Thoracic aorta (tissue), 2 donors: ENCODE results near the gene STARD9. TPM values are rescaled to one million over a fixed set of nuclear protein-coding genes. Genes with fewer than 3 reads are reported as not detected.

Experiments used
- ATAC-seq: fragments of 150-250 bp; one replicate; pipeline ENCODE4 v1.8.0; 2017; ENCODE audit warnings: low read depth; ENCODE audit not compliant: insufficient number of reproducible peaks, low FRiP score
- DNase-seq: peaks from one replicate; pipeline ENCODE4 v3.0.0-alpha.2; 2020; ENCODE audit warnings: low spot score
- H3K27ac ChIP-seq, 2 donors: fragments of 200-600 bp; sonication (generic); 1 replicate in 1 of 2; 2 replicates in 1 of 2; pipeline ENCODE4 v1.5.1; 2016; ENCODE audit warnings: mild to moderate bottlenecking in 2 of 2, moderate library complexity in 2 of 2
- H3K27me3 ChIP-seq: fragments of 200-600 bp; sonication (generic); replicated peaks from 2 replicates; pipeline ENCODE4 v1.6.0; 2016; ENCODE audit warnings: mild to moderate bottlenecking; ENCODE audit not compliant: insufficient read depth
- H3K36me3 ChIP-seq: fragments of 200-600 bp; sonication (generic); one replicate; pipeline ENCODE4 v1.5.1; 2016
- H3K4me1 ChIP-seq, 2 donors: fragments of 200-600 bp; sonication (generic); 1 replicate in 1 of 2; 2 replicates in 1 of 2; pipeline versions ENCODE4 v1.5.1 to v1.6.0; 2016; ENCODE audit warnings: low read depth in 2 of 2, mild to moderate bottlenecking in 1 of 2; ENCODE audit not compliant: control insufficient read depth in 1 of 2
- H3K4me3 ChIP-seq: fragments of 200-600 bp; sonication (generic); 2 replicates; pipeline ENCODE4 v1.5.1; 2016; ENCODE audit warnings: mild to moderate bottlenecking
- H3K9me3 ChIP-seq: fragments of 200-600 bp; sonication (generic); 2 replicates; pipeline ENCODE4 v1.5.1; 2016
- total RNA-seq, 2 donors: library from RNA; depleted of rRNA; stranded (reverse); fragments of >200 nt; gene quantifications; one replicate each; pipeline versions ENCODE4 v1.1.0 to v1.2.3, GENCODE V29; 2016
- TF ChIP-seq, protein P1 (sequence below): fragments of 200-600 bp; sonication (generic); IDR thresholded peaks from one replicate; pipeline ENCODE4 v1.5.1; 2019; ENCODE audit warnings: antibody characterized with exemption

STARD9 gene
- total RNA-seq, 2 donors from 2014 or later, result 59.8 to 67.8 TPM

- H3K9me3 ChIP-seq, result no peaks in the 10 kb centered on the region
- H3K4me1 ChIP-seq, result peaks cover 3 to 16% of the 10 kb centered on the region in 2 donors
- no peak overlapping the region for H3K4me3 ChIP-seq
- no peak overlapping the region for H3K27ac ChIP-seq
- peaks cover 31% of the 10 kb centered on the region for H3K36me3 ChIP-seq
- no peaks in the 10 kb centered on the region for H3K27me3 ChIP-seq
- ATAC-seq (no peak), DNase-seq (no peak)
- TF ChIP-seq, protein P1, sequence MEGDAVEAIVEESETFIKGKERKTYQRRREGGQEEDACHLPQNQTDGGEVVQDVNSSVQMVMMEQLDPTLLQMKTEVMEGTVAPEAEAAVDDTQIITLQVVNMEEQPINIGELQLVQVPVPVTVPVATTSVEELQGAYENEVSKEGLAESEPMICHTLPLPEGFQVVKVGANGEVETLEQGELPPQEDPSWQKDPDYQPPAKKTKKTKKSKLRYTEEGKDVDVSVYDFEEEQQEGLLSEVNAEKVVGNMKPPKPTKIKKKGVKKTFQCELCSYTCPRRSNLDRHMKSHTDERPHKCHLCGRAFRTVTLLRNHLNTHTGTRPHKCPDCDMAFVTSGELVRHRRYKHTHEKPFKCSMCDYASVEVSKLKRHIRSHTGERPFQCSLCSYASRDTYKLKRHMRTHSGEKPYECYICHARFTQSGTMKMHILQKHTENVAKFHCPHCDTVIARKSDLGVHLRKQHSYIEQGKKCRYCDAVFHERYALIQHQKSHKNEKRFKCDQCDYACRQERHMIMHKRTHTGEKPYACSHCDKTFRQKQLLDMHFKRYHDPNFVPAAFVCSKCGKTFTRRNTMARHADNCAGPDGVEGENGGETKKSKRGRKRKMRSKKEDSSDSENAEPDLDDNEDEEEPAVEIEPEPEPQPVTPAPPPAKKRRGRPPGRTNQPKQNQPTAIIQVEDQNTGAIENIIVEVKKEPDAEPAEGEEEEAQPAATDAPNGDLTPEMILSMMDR, result no peak
These were observed 119.0 kb downstream of the STARD9 start for GRCh38 chr15:42694398-42694797.

- TF ChIP-seq, protein P1, result peak; percentile 21
- no peak overlapping the region for H3K4me3 ChIP-seq
These were observed 120.2 kb downstream of the STARD9 start for GRCh38 chr15:42695527-42696071.

DNA sequence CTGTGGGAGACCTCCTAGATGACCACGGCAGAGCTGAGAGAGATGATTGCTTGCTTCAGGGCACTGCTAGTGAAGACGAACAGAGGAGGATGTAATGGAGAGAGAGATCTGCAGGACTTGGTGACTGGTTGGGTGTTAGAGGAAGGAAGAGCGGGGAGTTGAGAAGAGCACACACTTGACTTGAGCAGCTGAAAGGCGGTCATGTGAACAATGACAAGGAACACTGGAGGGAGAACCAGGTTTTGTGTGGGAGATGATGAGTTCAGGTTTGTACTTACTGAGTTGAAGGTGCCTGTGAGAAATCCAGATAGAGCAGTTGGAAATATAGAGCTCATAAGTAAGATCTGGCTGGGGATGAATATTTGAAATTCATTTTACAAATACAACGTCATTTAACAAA is 121.2 kb downstream of the STARD9 start:
- TF ChIP-seq, protein P1, result no peak

More at GRCh38 chr15:42695527-42696071, 120.2 kb downstream of the STARD9 start:
- peaks cover 24% of the 10 kb centered on the region for H3K36me3 ChIP-seq
- ATAC-seq (peak; percentile 15), DNase-seq (peak; percentile 29)
- H3K27ac ChIP-seq, result peak overlapping the region; percentile 50 to 62
- no peaks in the 10 kb centered on the region for H3K27me3 ChIP-seq
- peaks cover 3 to 16% of the 10 kb centered on the region in 2 donors for H3K4me1 ChIP-seq
- H3K9me3 ChIP-seq, result no peaks in the 10 kb centered on the region

DNA sequence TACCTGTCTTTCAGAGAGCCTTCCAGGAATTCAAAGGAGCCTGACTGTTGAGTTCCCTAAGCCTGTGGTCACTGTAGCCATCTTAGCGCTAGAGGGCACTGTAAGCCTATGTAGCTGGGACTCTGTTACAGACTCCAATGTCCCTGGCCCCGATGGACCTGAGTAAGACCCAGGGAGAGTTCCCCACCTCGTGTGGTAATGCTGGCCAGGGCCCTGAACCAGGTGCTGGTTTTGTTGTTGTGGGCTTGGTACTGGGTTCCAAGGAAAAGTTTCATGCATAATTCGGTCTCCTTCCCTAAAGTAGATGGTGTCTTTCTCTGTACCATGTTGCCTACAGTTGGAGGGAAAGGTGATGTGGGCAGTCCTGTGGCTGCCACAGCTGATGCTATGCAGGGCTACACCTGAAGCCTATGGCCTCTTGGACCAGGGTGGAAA is 129.1 kb downstream of the STARD9 start:
- Histone ChIP-seq H3K27me3 (no peaks in the 10 kb centered on the region), H3K9me3 (no peaks in the 10 kb centered on the region), H3K27ac (no peak overlapping the region), H3K4me1 (peaks cover 10 to 19% of the 10 kb centered on the region in 2 donors), H3K4me3 (no peak overlapping the region), H3K36me3 (no peaks in the 10 kb centered on the region)
- peak; percentile 47 for DNase-seq
- peak; percentile 79 for ATAC-seq
- TF ChIP-seq, protein P1, result peak; percentile 79

More for the DNA sequence above, 121.2 kb downstream of the STARD9 start:
- H3K9me3 ChIP-seq, result no peaks in the 10 kb centered on the region
- H3K27ac ChIP-seq, result no peak overlapping the region
- ATAC-seq, result no peak
- peaks cover 3 to 16% of the 10 kb centered on the region in 2 donors for H3K4me1 ChIP-seq
- no peak for DNase-seq
- H3K36me3 ChIP-seq, result peaks cover 20% of the 10 kb centered on the region
- no peaks in the 10 kb centered on the region for H3K27me3 ChIP-seq
- no peak overlapping the region for H3K4me3 ChIP-seq

GRCh38 chr15:42705336-42705735 is 129.9 kb downstream of the STARD9 start:
- Histone ChIP-seq H3K4me1 (peaks cover 10 to 19% of the 10 kb centered on the region in 2 donors), H3K36me3 (no peaks in the 10 kb centered on the region), H3K27ac (no peak overlapping the region), H3K9me3 (no peaks in the 10 kb centered on the region), H3K4me3 (no peak overlapping the region), H3K27me3 (no peaks in the 10 kb centered on the region)
- DNase-seq, result no peak
- TF ChIP-seq, protein P1, result no peak
- ATAC-seq, result no peak
